Mucosa of stomach (tissue), 1 donor: ENCODE data around the gene YJEFN3.

Experiments
- H3K27me3 ChIP-seq: one replicate; pipeline ENCODE4 v1.7.0; 2013; ENCODE audit warnings: mild to moderate bottlenecking, low read length; ENCODE audit not compliant: control insufficient read depth, insufficient read depth
- H3K36me3 ChIP-seq: one replicate; pipeline ENCODE4 v1.7.0; 2013; ENCODE audit warnings: low read length; ENCODE audit not compliant: control insufficient read depth, insufficient read depth
- H3K4me1 ChIP-seq: one replicate; pipeline ENCODE4 v1.7.0; 2013; ENCODE audit warnings: mild to moderate bottlenecking, low read length; ENCODE audit not compliant: control insufficient read depth, insufficient read depth
- H3K4me3 ChIP-seq: one replicate; pipeline ENCODE4 v1.7.0; 2013; ENCODE audit warnings: low read length
- H3K9ac ChIP-seq: one replicate; pipeline ENCODE4 v1.7.0; 2013; ENCODE audit warnings: mild to moderate bottlenecking, low read length, moderate library complexity
- H3K9me3 ChIP-seq: one replicate; pipeline ENCODE4 v1.7.0; 2013; ENCODE audit warnings: mild to moderate bottlenecking, low read length, moderate library complexity; ENCODE audit not compliant: control insufficient read depth
- donor health status: Pancreatic carcinoma.

Gene YJEFN3

GRCh38 chr19:19530889-19531288 lies 2.2 kb downstream of the YJEFN3 start:
- no peaks in the 10 kb centered on the region for H3K9me3 ChIP-seq
- H3K36me3 ChIP-seq, result peaks cover 8% of the 10 kb centered on the region
- no peak overlapping the region for H3K9ac ChIP-seq
- H3K27me3 ChIP-seq, result peaks cover 2% of the 10 kb centered on the region
- H3K4me3 ChIP-seq, result no peak overlapping the region
- peaks cover 7% of the 10 kb centered on the region for H3K4me1 ChIP-seq

- no peaks in the 10 kb centered on the region for H3K9me3 ChIP-seq
- H3K4me3 ChIP-seq, result no peak overlapping the region
- H3K27me3 ChIP-seq, result peaks cover 10% of the 10 kb centered on the region
- no peak overlapping the region for H3K9ac ChIP-seq
- peaks cover 8% of the 10 kb centered on the region for H3K36me3 ChIP-seq
- H3K4me1 ChIP-seq, result peaks cover 7% of the 10 kb centered on the region
Observed at GRCh38 chr19:19531951-19532805, 3.5 kb downstream of the YJEFN3 start.

GRCh38 chr19:19532806-19533701 lies 4.3 kb downstream of the YJEFN3 start:
- peaks cover 19% of the 10 kb centered on the region for H3K27me3 ChIP-seq
- no peak overlapping the region for H3K9ac ChIP-seq
- peaks cover 2% of the 10 kb centered on the region for H3K36me3 ChIP-seq
- H3K4me3 ChIP-seq, result no peak overlapping the region
- peaks cover 11% of the 10 kb centered on the region for H3K4me1 ChIP-seq
- H3K9me3 ChIP-seq, result no peaks in the 10 kb centered on the region

GRCh38 chr19:19533841-19534240 lies 5.1 kb downstream of the YJEFN3 start:
- Histone ChIP-seq H3K36me3 (no peaks in the 10 kb centered on the region), H3K9ac (no peak overlapping the region), H3K4me3 (no peak overlapping the region), H3K27me3 (peaks cover 27% of the 10 kb centered on the region), H3K9me3 (no peaks in the 10 kb centered on the region), H3K4me1 (peaks cover 18% of the 10 kb centered on the region)

- Histone ChIP-seq H3K4me3 (no peak overlapping the region), H3K9ac (no peak overlapping the region), H3K4me1 (peaks cover 19% of the 10 kb centered on the region), H3K9me3 (no peaks in the 10 kb centered on the region), H3K27me3 (peaks cover 34% of the 10 kb centered on the region), H3K36me3 (no peaks in the 10 kb centered on the region)
Observed at GRCh38 chr19:19534556-19535265, 6.0 kb downstream of the YJEFN3 start.

- Histone ChIP-seq H3K27me3 (peaks cover 40% of the 10 kb centered on the region), H3K9me3 (no peaks in the 10 kb centered on the region), H3K4me1 (peaks cover 20% of the 10 kb centered on the region), H3K4me3 (no peak overlapping the region), H3K36me3 (no peaks in the 10 kb centered on the region), H3K9ac (no peak overlapping the region)
Observed at GRCh38 chr19:19535311-19536191, 6.8 kb downstream of the YJEFN3 start.

- Histone ChIP-seq H3K4me3 (no peak overlapping the region), H3K9ac (no peak overlapping the region), H3K9me3 (no peaks in the 10 kb centered on the region), H3K4me1 (peaks cover 25% of the 10 kb centered on the region), H3K36me3 (no peaks in the 10 kb centered on the region), H3K27me3 (peaks cover 52% of the 10 kb centered on the region)
Observed at GRCh38 chr19:19537075-19538048, 8.7 kb downstream of the YJEFN3 start.

- Histone ChIP-seq H3K9me3 (no peaks in the 10 kb centered on the region), H3K4me1 (peaks cover 23% of the 10 kb centered on the region), H3K27me3 (peaks cover 56% of the 10 kb centered on the region), H3K9ac (no peak within 1 kb of the TSS), H3K4me3 (no peak within 1 kb of the TSS), H3K36me3 (no peaks in the 10 kb centered on the region)
Observed at GRCh38 chr19:19538061-19538784, 9.5 kb downstream of the YJEFN3 start, which contains the start of gene CILP2. Gene CILP2 (plus strand): TSS chr19:19538265. CDS start chr19:19538350, 85 bp downstream.

GRCh38 chr19:19538785-19539166 lies 10.1 kb downstream of the YJEFN3 start:
- no peak overlapping the region for H3K4me3 ChIP-seq
- H3K9me3 ChIP-seq, result no peaks in the 10 kb centered on the region
- H3K4me1 ChIP-seq, result peaks cover 23% of the 10 kb centered on the region
- no peak overlapping the region for H3K9ac ChIP-seq
- H3K27me3 ChIP-seq, result peaks cover 58% of the 10 kb centered on the region
- H3K36me3 ChIP-seq, result no peaks in the 10 kb centered on the region

GRCh38 chr19:19539698-19540063 lies 11.0 kb downstream of the YJEFN3 start:
- peaks cover 60% of the 10 kb centered on the region for H3K27me3 ChIP-seq
- H3K4me1 ChIP-seq, result peaks cover 23% of the 10 kb centered on the region
- H3K36me3 ChIP-seq, result no peaks in the 10 kb centered on the region
- no peak overlapping the region for H3K9ac ChIP-seq
- no peaks in the 10 kb centered on the region for H3K9me3 ChIP-seq
- no peak overlapping the region for H3K4me3 ChIP-seq
